SK-N-SH (cell line): ENCODE data around the gene ACOXL.

Source experiments
- GABPA ChIP-seq: IDR thresholded peaks from 2 replicates; pipeline ENCODE4 v1.4.0; 2012; ENCODE audit warnings: low read depth, mild to moderate bottlenecking
- NRF1 ChIP-seq: IDR thresholded peaks from 2 replicates; pipeline ENCODE4 v1.6.1; 2012; ENCODE audit warnings: low read depth, mild to moderate bottlenecking, low read length
- TF ChIP-seq, protein P1 (sequence below): fragments of 200-600 bp; sonication (generic); IDR thresholded peaks from 2 replicates; pipeline ENCODE4 v1.6.1; 2017; ENCODE audit warnings: antibody characterized with exemption, mild to moderate bottlenecking, moderate library complexity

GRCh38 chr2:110759411-110759810 is 27.0 kb downstream of the ACOXL start:
- TF ChIP-seq GABPA (no peak), NRF1 (no peak)
- TF ChIP-seq, protein P1, sequence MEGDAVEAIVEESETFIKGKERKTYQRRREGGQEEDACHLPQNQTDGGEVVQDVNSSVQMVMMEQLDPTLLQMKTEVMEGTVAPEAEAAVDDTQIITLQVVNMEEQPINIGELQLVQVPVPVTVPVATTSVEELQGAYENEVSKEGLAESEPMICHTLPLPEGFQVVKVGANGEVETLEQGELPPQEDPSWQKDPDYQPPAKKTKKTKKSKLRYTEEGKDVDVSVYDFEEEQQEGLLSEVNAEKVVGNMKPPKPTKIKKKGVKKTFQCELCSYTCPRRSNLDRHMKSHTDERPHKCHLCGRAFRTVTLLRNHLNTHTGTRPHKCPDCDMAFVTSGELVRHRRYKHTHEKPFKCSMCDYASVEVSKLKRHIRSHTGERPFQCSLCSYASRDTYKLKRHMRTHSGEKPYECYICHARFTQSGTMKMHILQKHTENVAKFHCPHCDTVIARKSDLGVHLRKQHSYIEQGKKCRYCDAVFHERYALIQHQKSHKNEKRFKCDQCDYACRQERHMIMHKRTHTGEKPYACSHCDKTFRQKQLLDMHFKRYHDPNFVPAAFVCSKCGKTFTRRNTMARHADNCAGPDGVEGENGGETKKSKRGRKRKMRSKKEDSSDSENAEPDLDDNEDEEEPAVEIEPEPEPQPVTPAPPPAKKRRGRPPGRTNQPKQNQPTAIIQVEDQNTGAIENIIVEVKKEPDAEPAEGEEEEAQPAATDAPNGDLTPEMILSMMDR = no peak
